Kidney epithelial cell (primary cell): ENCODE data around the gene DBI. TPM values are rescaled to one million over a fixed set of nuclear protein-coding genes. Genes with fewer than 3 reads are reported as not detected.

Experiments used
- DNase-seq: peaks from one replicate; pipeline ENCODE4 v3.0.0-alpha.2; 2010; ENCODE audit warnings: low read depth
- H3K27me3 ChIP-seq: 2 replicates; pipeline ENCODE4 v1.6.0; 2011; ENCODE audit warnings: low read length; ENCODE audit not compliant: control insufficient read depth, insufficient read depth
- H3K36me3 ChIP-seq: 2 replicates; pipeline ENCODE4 v1.5.1; 2011; ENCODE audit warnings: low read length; ENCODE audit not compliant: control insufficient read depth, insufficient read depth
- H3K4me3 ChIP-seq: 2 replicates; pipeline ENCODE4 v1.5.1; 2011; ENCODE audit warnings: low read depth, mild to moderate bottlenecking, control low read depth, low read length
- CTCF ChIP-seq: IDR thresholded peaks from 2 replicates; pipeline ENCODE4 v1.5.1; 2011; ENCODE audit warnings: mild to moderate bottlenecking, moderate library complexity, low read length, control low read depth, inconsistent platforms; ENCODE audit not compliant: insufficient read depth, poor library complexity, severe bottlenecking
- total RNA-seq: library from RNA; depleted of rRNA; stranded (reverse); fragments of >200 nt; gene quantifications from 2 replicates; pipeline ENCODE4 v1.2.3, GENCODE V29; 2015

The DBI gene
- total RNA-seq, 1 donor from 2014 or later = 98.0 TPM

- no peaks in the 10 kb centered on the region for H3K27me3 ChIP-seq
- H3K4me3 ChIP-seq = no peak overlapping the region
- no peak for DNase-seq
- H3K36me3 ChIP-seq = no peaks in the 10 kb centered on the region
- TF ChIP-seq CTCF = no peak
These were observed 52.3 kb downstream of the DBI start for GRCh38 chr2:119419065-119419464.

GRCh38 chr2:119419803-119420508 lies 53.2 kb downstream of the DBI start:
- no peaks in the 10 kb centered on the region for H3K36me3 ChIP-seq

GRCh38 chr2:119421304-119421703 lies 54.5 kb downstream of the DBI start:
- Histone ChIP-seq H3K27me3 (peaks cover 6% of the 10 kb centered on the region), H3K36me3 (no peaks in the 10 kb centered on the region), H3K4me3 (no peak overlapping the region)
- no peak for DNase-seq
- no peak for TF ChIP-seq CTCF

More at GRCh38 chr2:119419803-119420508, 53.2 kb downstream of the DBI start:
- no peak for DNase-seq
- TF ChIP-seq CTCF = no peak
- no peak overlapping the region for H3K4me3 ChIP-seq
- H3K27me3 ChIP-seq = peaks cover 4% of the 10 kb centered on the region

- DNase-seq = no peak
- Histone ChIP-seq H3K36me3 (no peaks in the 10 kb centered on the region), H3K4me3 (no peak overlapping the region), H3K27me3 (peaks cover 6% of the 10 kb centered on the region)
- no peak for TF ChIP-seq CTCF
These were observed 55.0 kb downstream of the DBI start for GRCh38 chr2:119421741-119422140.

Other genes with a start within 250 kb of the DBI start
- gene C1QL2, start 208.2 kb upstream of the DBI start, total RNA-seq = not detected in 2 replicates
- 38.8 and 45.7 TPM in 2 replicates for gene STEAP3, start 143.1 kb upstream of the DBI start, total RNA-seq
- gene C2orf76, start 143 bp upstream of the DBI start, total RNA-seq = 6.4 and 9.6 TPM in 2 replicates
- 1.2 TPM in 1 of 2 replicates, not detected in the other for gene TMEM37, start 64.9 kb downstream of the DBI start, total RNA-seq
- gene SCTR, start 157.5 kb downstream of the DBI start, total RNA-seq = not detected in 2 replicates
- 1.0 and 1.8 TPM in 2 replicates for gene CFAP221, start 177.5 kb downstream of the DBI start, total RNA-seq